Naive thymus-derived CD8-positive, alpha-beta T cell (primary cell): ENCODE results near the gene NOTO. TPM values are rescaled to one million over a fixed set of nuclear protein-coding genes. Genes with fewer than 3 reads are reported as not detected.
"Not testable (repeated sequence)": the region's sequence is repeated elsewhere in the genome, so short reads cannot be mapped to it uniquely, and the experiment has no call there.

ENCODE experiments used
- ATAC-seq, 2 donors: fragments of 150-1000 bp; cut with Tn5 transposase in 1 of 2; sonication (Bioruptor Pico), chemical (Tn5 transposase) in 1 of 2; 1 replicate in 1 of 2; 2 replicates in 1 of 2; pipeline ENCODE4 v1.10.0; 2021; ENCODE audit warnings: mild to moderate bottlenecking in 2 of 2, moderate library complexity in 2 of 2
- POLR2A ChIA-PET: fragments of 350-600 bp; sonication (Branson Sonifier 250); formaldehyde crosslinking; loops from one replicate; lab custom pipeline; 2021; ENCODE audit warnings: antibody characterized with exemption; lab: Charles Lee
- DNase-seq, 10 donors: peaks; one replicate each; pipeline versions ENCODE4 v3.0.0 to v3.0.0-alpha.2; 2020 to 2022
- H3K27ac Mint-ChIP-seq, 10 donors: one replicate each; pipeline ENCODE4 v1.8.0; 2020 to 2022; ENCODE audit warnings: mild to moderate bottlenecking in 10 of 10, mixed read lengths in 10 of 10, moderate library complexity in 4 of 10, inconsistent platforms in 1 of 10
- H3K27me3 Mint-ChIP-seq, 5 donors: one replicate each; pipeline ENCODE4 v1.8.0; 2021 to 2022; ENCODE audit warnings: mixed read lengths in 5 of 5
- H3K36me3 Mint-ChIP-seq, 3 donors: one replicate each; pipeline ENCODE4 v1.8.0; 2020 to 2022; ENCODE audit warnings: mixed read lengths in 3 of 3, mild to moderate bottlenecking in 2 of 3, inconsistent platforms in 1 of 3
- H3K4me1 Mint-ChIP-seq, 4 donors: one replicate each; pipeline ENCODE4 v1.8.0; 2021 to 2022; ENCODE audit warnings: mixed read lengths in 4 of 4
- H3K4me3 Mint-ChIP-seq, 10 donors: one replicate each; pipeline ENCODE4 v1.8.0; 2020 to 2022; ENCODE audit warnings: mild to moderate bottlenecking in 10 of 10, mixed read lengths in 10 of 10, moderate library complexity in 6 of 10, inconsistent platforms in 1 of 10
- H3K9me3 Mint-ChIP-seq, 9 donors: one replicate each; pipeline ENCODE4 v1.8.0; 2020 to 2022; ENCODE audit warnings: mixed read lengths in 9 of 9, mild to moderate bottlenecking in 3 of 9, inconsistent platforms in 1 of 9, moderate library complexity in 1 of 9
- polyA plus RNA-seq, 3 donors: library from polyadenylated mRNA; unstranded; fragments of 300-500 nt; fragmentation: Illumina TruSeq; gene quantifications; one replicate each; pipeline ENCODE4 v1.2.3, GENCODE V29; 2021
- total RNA-seq, 8 experiments: library from RNA in 2 of 8; stranded (reverse) in 2 of 8; gene quantifications; one replicate each; pipeline ENCODE4 v1.2.3 and lab custom pipeline; 2021 to 2026

NOTO gene
- total and polyA plus RNA-seq, 5 experiments from 2014 or later = not detected

DNA sequence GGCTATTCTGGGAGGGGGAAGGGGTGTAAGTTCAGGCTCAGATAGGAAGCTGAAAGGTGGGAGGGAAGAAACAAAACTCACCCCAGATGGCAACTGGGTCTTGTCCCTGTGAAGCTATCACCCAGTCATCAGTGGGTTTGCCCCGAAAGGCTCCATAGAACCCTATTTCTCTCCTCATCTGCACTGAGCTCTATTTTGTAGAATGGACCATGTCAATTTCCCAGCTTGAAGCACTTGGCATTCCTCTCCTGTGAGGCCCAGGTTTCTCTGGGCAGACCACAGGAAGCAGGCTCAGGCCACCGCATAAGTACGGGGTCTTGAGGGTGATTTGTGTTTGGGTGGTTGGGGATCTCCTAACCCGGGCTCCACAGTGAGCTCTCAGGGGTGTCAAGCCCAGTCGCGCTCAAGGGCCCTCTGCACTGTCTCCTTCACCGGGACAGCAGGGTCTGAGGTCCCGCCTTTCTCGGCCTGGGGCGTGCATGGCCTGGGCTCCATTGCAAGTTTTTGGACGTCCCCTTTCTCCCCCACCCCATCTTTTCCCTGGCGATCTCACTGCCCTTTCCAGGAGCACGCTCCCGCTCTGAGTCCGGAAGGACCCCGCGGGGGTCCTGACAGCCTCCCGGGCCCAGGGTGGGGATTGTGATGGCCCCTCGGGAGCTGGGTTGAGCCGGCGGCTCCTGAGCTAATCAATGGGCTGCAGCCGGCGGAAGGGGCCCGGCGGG is 27.3 kb upstream of the NOTO start:
- H3K4me1 Mint-ChIP-seq = peaks cover 8 to 18% (median 16%) of the 10 kb centered on the region in 4 donors
- POLR2A ChIA-PET = interaction anchor here (1.1 kb wide), 1 partner anchor 104 kb away, joined by 4 read pairs; the partner anchor contains the start of gene SFXN5
- H3K27me3 Mint-ChIP-seq = peaks cover 15 to 63% (median 32%) of the 10 kb centered on the region in 5 donors
- DNase-seq (no peak), ATAC-seq (no peak)
- H3K9me3 Mint-ChIP-seq = no peaks in the 10 kb centered on the region
- no peaks in the 10 kb centered on the region for H3K36me3 Mint-ChIP-seq
- H3K27ac Mint-ChIP-seq = peak overlapping the region in 2 of 10 donors; percentile 21 to 47
- H3K4me3 Mint-ChIP-seq = peak overlapping the region; percentile 3 to 95 (median 59)

GRCh38 chr2:73175663-73176204 is 26.6 kb upstream of the NOTO start:
- ATAC-seq = peak; percentile 56 to 67
- no peak overlapping the region for H3K27ac Mint-ChIP-seq
- POLR2A ChIA-PET = interaction anchor here (1.2 to 2.5 kb wide), 3 partner anchors 37 to 63 kb away, joined by 5 to 11 read pairs (median 5); partner anchors contain the start of genes CCT7 and SMYD5
- peaks cover 16 to 69% (median 36%) of the 10 kb centered on the region in 5 donors for H3K27me3 Mint-ChIP-seq
- H3K4me3 Mint-ChIP-seq = peak overlapping the region; percentile 85 to 95 (median 93)
- H3K4me1 Mint-ChIP-seq = peaks cover 8 to 18% (median 16%) of the 10 kb centered on the region in 4 donors
- no peaks in the 10 kb centered on the region for H3K36me3 Mint-ChIP-seq
- no peaks in the 10 kb centered on the region for H3K9me3 Mint-ChIP-seq
- DNase-seq = peak; percentile 40 to 85 (median 66)

DNA sequence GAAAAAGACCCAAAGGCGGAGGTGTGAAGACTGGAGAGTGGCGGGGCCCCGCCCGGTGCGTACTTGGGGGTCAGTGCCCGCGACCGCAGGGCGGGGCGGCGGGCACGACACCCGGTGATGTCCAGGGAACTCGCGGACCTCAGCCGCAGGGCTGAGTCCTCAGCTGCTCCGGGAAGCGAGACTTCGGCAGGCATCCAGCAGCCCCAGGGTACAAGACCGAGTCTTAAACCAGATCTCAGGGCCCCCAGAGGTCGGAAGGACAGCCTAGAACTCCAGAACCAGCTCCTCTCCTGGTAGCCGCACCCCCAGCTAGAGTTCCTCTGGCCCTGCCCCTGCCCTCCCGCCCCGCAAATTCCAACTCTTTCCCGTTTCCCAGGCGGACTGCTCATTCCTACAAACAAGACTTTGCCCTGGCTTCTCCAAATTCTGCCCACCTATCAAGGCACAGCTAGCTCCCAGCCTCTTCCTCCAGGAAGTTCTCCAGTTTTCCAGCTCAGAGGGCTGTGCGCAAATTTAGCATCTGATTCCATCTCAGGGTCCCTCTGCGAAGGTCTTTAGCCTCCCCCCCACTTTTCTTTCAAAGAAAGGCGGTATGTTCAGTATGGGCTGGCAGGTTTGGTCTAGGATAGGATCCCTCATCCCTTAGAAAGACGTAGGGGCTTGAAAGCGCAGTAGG is 26.0 kb upstream of the NOTO start:
- H3K9me3 Mint-ChIP-seq = no peaks in the 10 kb centered on the region
- POLR2A ChIA-PET = interaction anchor here (0.6 to 2.5 kb wide), 5 partner anchors 27 to 106 kb away, joined by 3 to 11 read pairs (median 5); partner anchors contain the start of genes CCT7 and SMYD5
- peak overlapping the region; percentile 85 to 95 (median 93) for H3K4me3 Mint-ChIP-seq
- peak in 1 of 2 donors; percentile 16 for ATAC-seq
- no peaks in the 10 kb centered on the region for H3K36me3 Mint-ChIP-seq
- peak overlapping the region in 2 of 10 donors; percentile 53 to 79 for H3K27ac Mint-ChIP-seq
- peak in 1 of 10 donors; percentile 15 for DNase-seq
- peaks cover 20 to 74% (median 40%) of the 10 kb centered on the region in 5 donors for H3K27me3 Mint-ChIP-seq
- H3K4me1 Mint-ChIP-seq = peaks cover 8 to 18% (median 16%) of the 10 kb centered on the region in 4 donors

DNA sequence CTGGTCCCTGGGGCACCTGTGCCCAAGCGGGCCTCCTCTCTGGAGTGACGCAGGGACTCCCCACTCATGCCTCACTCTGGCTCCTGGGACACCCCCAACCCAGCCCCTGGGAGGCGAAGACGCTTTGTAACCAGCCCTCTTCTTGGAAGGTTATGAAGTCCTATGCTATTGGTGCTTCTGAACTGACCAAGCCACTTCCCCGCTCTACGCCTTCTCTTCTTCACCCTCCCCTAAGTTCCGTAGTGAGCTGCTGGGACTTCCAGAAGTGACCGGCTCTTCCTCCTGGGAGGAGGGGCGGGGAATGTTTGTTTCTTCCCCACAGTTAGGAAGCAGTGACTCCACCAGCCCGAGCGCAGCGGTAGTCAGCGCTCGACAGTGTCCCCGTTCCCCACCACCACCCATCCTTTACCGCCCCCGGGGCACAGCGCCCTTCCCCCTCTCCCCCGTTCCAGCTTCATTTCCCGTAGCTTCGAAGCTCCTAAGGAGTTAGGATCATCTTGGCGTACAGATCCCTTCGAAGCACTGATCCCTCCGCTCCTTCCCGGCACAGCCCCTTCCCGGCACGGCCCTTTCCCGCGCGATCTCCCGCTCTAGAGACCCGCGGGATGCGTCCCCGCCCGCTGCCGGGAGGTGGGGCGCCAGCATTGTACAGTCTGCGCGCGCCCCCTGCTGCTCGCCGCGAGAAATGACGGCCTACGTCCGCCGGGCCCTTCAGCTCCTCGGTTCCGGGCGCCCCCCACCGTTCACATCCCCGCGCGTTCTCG is 25.3 kb upstream of the NOTO start:
- no peaks in the 10 kb centered on the region for H3K9me3 Mint-ChIP-seq
- H3K4me1 Mint-ChIP-seq = peaks cover 8 to 18% (median 16%) of the 10 kb centered on the region in 4 donors
- H3K4me3 Mint-ChIP-seq = peak overlapping the region; percentile 85 to 95 (median 93)
- peak overlapping the region in 5 of 10 donors; percentile 44 to 93 (median 63) for H3K27ac Mint-ChIP-seq
- peak; percentile 84 to 90 for ATAC-seq
- POLR2A ChIA-PET = interaction anchor here (0.6 to 2.5 kb wide), 9 partner anchors 27 to 1330 kb away, joined by 3 to 11 read pairs (median 4); partner anchors contain the start of genes CCT7 and SMYD5
- H3K36me3 Mint-ChIP-seq = no peaks in the 10 kb centered on the region
- DNase-seq = peak; percentile 77 to 95 (median 88)
- peaks cover 20 to 74% (median 40%) of the 10 kb centered on the region in 5 donors for H3K27me3 Mint-ChIP-seq

- Mint-ChIP-seq H3K4me1 (peaks cover 8 to 18% (median 16%) of the 10 kb centered on the region in 4 donors), H3K27ac (peak overlapping the region in 2 of 10 donors; percentile 44 to 93), H3K4me3 (peak overlapping the region; percentile 85 to 95 (median 93)), H3K36me3 (no peaks in the 10 kb centered on the region), H3K27me3 (peaks cover 20 to 76% (median 39%) of the 10 kb centered on the region in 5 donors), H3K9me3 (no peaks in the 10 kb centered on the region)
- ATAC-seq (peak; percentile 2 to 5), DNase-seq (no peak)
- POLR2A ChIA-PET = interaction anchor here (0.6 to 2.5 kb wide), 8 partner anchors 33 to 1329 kb away, joined by 3 to 11 read pairs (median 4); partner anchors contain the start of genes CCT7 and SMYD5
These were observed 24.6 kb upstream of the NOTO start for GRCh38 chr2:73177645-73178255.

- peaks cover 0 to 8% (median 3%) of the 10 kb centered on the region in 3 donors for H3K36me3 Mint-ChIP-seq
- peaks cover 8 to 36% (median 15%) of the 10 kb centered on the region in 5 donors for H3K27me3 Mint-ChIP-seq
- H3K4me1 Mint-ChIP-seq = no peaks in the 10 kb centered on the region
- POLR2A ChIA-PET = no interaction called here
- no peak overlapping the region for H3K4me3 Mint-ChIP-seq
- H3K9me3 Mint-ChIP-seq = peaks cover 0 to 10% (median 2%) of the 10 kb centered on the region in 9 donors
- H3K27ac Mint-ChIP-seq = no peak overlapping the region
- DNase-seq (no peak), ATAC-seq (no peak)
These were observed 16.4 kb upstream of the NOTO start for GRCh38 chr2:73185965-73186364.

DNA sequence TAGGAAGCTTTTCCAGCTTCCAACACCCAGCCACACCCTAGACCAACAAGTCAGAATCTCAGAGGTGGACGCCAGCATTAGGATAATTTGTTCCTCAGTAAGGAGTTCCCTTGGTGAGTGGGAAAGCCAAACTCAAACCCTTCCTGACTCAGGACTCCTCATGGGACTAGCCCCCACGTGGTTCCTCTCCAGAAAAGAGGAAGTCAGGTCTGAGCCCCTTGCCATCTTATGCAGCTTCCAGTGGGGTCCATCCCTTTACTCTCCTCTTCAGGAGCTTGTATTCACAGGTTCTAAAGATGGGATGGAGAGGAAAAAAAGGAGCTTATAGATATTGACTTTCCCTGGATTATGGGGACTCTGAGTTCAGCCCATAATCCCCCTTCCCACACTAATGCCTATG is 14.8 kb upstream of the NOTO start:
- no peak overlapping the region for H3K4me3 Mint-ChIP-seq
- POLR2A ChIA-PET = no interaction called here

DNA sequence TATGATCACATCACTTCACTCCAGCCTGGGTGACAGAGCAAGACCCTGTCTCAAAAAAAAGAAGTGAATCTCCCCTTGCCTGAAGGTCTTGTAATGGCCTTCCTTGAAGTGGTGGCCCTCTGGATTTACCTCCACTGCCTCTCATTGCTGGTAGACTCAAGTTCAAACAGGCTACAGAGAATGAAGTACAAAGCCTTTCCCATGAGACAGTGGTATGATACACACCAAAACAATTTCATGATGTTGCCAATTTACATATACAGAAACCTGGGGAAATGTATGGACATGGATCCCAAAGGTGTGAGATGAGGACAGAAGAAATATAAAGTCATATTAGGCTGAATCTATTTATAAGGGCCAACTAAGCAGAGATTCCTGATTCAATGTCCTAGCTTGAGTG is 4.8 kb upstream of the NOTO start:
- no peaks in the 10 kb centered on the region for H3K9me3 Mint-ChIP-seq
- no peak overlapping the region for H3K27ac Mint-ChIP-seq
- H3K4me3 Mint-ChIP-seq = no peak overlapping the region
- ATAC-seq (no peak), DNase-seq (no peak)
- peaks cover 0 to 2% (median 1%) of the 10 kb centered on the region in 3 donors for H3K36me3 Mint-ChIP-seq
- POLR2A ChIA-PET = no interaction called here
- peaks cover 0 to 9% (median 3%) of the 10 kb centered on the region in 4 donors for H3K4me1 Mint-ChIP-seq
- peaks cover 16 to 44% (median 33%) of the 10 kb centered on the region in 5 donors for H3K27me3 Mint-ChIP-seq

More for the DNA sequence above, 14.8 kb upstream of the NOTO start:
- Mint-ChIP-seq H3K4me1 (no peaks in the 10 kb centered on the region), H3K27ac (no peak overlapping the region), H3K27me3 (peaks cover 6 to 28% (median 14%) of the 10 kb centered on the region in 5 donors), H3K9me3 (peaks cover 0 to 10% (median 2%) of the 10 kb centered on the region in 9 donors), H3K36me3 (peaks cover 0 to 8% (median 3%) of the 10 kb centered on the region in 3 donors)
- no peak for ATAC-seq
- DNase-seq = no peak

DNA sequence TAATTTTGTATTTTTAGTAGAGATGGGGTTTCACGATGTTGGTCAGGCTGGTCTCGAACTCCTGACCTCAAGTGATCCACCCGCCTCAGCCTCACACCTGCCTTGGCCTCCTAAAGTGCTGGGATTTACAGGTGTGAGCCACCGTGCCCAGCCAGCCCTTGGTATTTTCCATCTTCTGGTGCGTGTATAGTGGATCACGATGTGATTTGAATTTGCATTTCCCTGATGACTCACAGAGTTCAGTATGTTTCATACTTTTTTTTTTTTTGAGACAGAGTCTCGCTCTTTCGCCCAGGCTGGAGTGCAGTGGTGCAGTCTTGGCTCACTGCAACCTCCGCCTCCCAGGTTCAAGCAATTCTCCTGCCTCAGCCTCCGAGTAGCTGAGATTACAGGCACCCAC is 2.1 kb upstream of the NOTO start:
- H3K27me3 Mint-ChIP-seq = peaks cover 24 to 66% (median 46%) of the 10 kb centered on the region in 5 donors
- DNase-seq, H3K27ac Mint-ChIP-seq, POLR2A ChIA-PET, ATAC-seq, H3K9me3 Mint-ChIP-seq, H3K4me3 Mint-ChIP-seq, H3K36me3 Mint-ChIP-seq: not testable (repeated sequence)
- peaks cover 0 to 12% (median 4%) of the 10 kb centered on the region in 4 donors for H3K4me1 Mint-ChIP-seq

DNA sequence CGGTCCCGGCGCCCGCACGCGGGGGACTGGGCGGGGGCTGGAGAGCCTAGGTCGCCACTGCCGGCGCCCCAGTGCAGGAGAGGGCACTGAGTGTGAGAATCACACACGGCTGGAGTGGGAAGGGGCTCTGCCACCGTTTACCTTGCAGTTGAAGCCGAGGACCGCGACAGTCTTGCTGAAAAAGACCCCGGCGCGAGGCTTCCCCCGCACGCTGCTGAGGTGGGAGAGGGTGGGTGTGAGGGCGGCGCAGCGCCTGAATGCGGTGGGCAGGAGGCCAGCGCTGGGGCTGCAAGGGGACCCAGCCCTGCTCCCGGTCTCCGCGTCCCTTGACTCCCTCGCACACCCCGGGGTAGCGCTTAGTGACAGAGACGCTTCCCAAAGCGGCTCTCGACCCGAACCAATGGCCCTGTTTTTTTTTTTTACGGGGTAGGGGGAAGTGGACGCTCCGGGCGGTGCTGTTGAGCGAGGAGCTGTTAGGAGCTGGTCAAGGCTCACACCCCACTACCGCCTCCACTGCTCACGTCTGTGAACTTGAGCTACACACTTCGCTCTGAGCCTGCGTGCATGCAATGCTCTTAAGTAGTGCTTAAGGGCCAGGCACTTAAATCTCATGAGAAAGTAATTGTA is 794 bp downstream of the NOTO start:
- peak in 1 of 10 donors; percentile 13 for DNase-seq
- Mint-ChIP-seq H3K4me3 (peak overlapping the region in 8 of 10 donors; percentile 16 to 72 (median 64)), H3K27me3 (peaks cover 25 to 73% (median 42%) of the 10 kb centered on the region in 5 donors)

DNA sequence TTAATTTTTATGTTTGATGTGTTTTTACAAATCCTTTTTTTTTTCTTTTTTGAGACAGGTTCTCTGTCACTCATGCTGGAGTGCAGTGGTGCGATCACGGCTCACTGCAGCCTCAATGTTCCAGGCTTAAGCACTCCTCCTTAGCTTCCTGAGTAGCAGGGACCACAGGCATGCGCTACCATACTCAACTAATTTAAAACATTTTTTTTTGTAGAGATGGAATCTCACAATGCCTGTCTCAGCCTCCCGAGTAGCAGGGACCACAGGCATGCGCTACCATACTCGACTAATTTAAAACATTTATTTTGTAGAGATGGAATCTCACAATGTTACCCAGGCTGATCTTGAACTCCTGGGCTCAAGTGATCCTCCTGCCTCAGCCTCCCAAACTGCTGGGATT is 3.2 kb downstream of the NOTO start:
- Mint-ChIP-seq H3K27me3 (peaks cover 31 to 56% (median 36%) of the 10 kb centered on the region in 5 donors), H3K9me3 (no peaks in the 10 kb centered on the region), H3K27ac (no peak overlapping the region), H3K4me3 (no peak overlapping the region), H3K4me1 (peaks cover 0 to 12% (median 4%) of the 10 kb centered on the region in 4 donors), H3K36me3 (peaks cover 0 to 2% (median 0%) of the 10 kb centered on the region in 3 donors)
- no peak for ATAC-seq
- POLR2A ChIA-PET = no interaction called here
- DNase-seq = no peak

More for the DNA sequence above, 794 bp downstream of the NOTO start:
- Mint-ChIP-seq H3K27ac (no peak overlapping the region), H3K36me3 (peaks cover 0 to 2% (median 0%) of the 10 kb centered on the region in 3 donors), H3K9me3 (no peaks in the 10 kb centered on the region), H3K4me1 (peaks cover 0 to 12% (median 4%) of the 10 kb centered on the region in 4 donors)
- peak; percentile 33 to 43 for ATAC-seq
- POLR2A ChIA-PET = interaction anchor here (0.6 kb wide), 2 partner anchors 25 to 26 kb away, joined by 3 read pairs; no protein-coding TSS in a partner anchor
